ENCODE results near the gene NUDT1.

Gene NUDT1

DNA sequence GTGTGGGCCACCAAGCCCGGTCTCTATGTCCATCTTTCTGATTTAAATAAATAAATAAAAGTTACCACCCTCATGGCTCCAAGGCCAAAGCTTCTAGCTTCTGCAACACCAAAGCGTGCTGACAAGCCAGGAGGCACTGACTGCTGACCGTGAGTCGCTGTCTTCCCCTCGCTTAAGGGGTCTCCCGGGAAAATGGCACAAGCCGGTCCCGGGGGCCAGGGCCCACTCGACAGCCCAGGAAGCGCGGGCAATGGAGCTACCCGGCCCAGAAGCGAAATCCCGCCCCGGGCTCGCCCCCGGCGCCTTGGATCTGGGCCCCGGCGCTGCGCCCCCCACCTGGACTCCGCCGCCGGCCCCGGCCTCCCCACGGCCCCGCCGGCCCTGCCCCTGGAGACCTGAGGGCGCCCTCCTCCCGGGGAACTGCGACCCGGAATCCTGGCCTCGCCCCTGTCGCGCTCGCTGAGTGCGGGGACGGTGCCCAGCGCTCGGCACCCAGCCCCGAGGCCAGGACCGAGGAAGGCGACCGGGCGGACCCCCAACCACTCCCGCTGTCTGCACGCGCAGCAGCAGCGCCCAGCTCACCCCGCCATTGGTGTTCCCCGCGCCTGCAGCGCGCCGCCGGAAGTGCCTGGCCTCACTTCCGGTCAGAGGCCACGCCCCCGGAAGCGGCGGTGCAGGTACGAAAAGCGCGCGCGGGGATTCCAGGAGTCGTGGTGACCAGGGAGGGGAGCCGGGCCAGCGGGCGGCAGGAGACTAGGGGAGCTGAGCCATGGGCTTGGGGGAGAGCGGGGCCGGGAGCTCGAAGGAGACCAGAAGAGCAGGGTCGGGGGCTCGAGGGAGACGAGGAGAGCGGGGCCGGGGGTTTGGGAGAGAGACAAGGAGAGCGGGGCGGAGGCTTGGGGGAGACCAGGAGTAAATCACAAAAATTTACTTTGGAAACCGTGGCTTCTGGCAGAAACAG is at the start of gene NUDT1, which contains the start of gene MRM2 (continued):
- TF ChIP-seq INSM2 (tag by site-specific recombination; IDR thresholded peaks at IDR 0.05) (peak; percentile 65; the same call in 1 of the 2 replicates), PATZ1 (tag by site-specific recombination; IDR thresholded peaks at IDR 0.05) (peak; percentile 52)

GRCh38 chr7:2192831-2193534 is 49.0 kb upstream of the NUDT1 start:
- CTCF ChIA-PET: interaction anchor here (0.6 kb wide), 1 partner anchor 347 kb away, joined by 3 read pairs; no protein-coding TSS in a partner anchor
- Histone ChIP-seq H3K36me3 (ENCODE audit: control insufficient read depth in 2 of 2, insufficient read depth in 1 of 2, low read length in 2 of 2) (peaks cover 0 to 46% of the 10 kb centered on the region in 2 experiments; a peak in 2 of 3 replicates), H3K9me3 (ENCODE audit: control insufficient read depth, insufficient read depth, low read depth, low read length) (no peaks in the 10 kb centered on the region)

More at GRCh38 chr7:2192831-2193534, 49.0 kb upstream of the NUDT1 start:
- POLR2A ChIA-PET: no interaction called here
- no peak for TF ChIP-seq ZNF26 (tag by site-specific recombination; IDR thresholded peaks at IDR 0.05)
- TF ChIP-seq, protein P1, sequence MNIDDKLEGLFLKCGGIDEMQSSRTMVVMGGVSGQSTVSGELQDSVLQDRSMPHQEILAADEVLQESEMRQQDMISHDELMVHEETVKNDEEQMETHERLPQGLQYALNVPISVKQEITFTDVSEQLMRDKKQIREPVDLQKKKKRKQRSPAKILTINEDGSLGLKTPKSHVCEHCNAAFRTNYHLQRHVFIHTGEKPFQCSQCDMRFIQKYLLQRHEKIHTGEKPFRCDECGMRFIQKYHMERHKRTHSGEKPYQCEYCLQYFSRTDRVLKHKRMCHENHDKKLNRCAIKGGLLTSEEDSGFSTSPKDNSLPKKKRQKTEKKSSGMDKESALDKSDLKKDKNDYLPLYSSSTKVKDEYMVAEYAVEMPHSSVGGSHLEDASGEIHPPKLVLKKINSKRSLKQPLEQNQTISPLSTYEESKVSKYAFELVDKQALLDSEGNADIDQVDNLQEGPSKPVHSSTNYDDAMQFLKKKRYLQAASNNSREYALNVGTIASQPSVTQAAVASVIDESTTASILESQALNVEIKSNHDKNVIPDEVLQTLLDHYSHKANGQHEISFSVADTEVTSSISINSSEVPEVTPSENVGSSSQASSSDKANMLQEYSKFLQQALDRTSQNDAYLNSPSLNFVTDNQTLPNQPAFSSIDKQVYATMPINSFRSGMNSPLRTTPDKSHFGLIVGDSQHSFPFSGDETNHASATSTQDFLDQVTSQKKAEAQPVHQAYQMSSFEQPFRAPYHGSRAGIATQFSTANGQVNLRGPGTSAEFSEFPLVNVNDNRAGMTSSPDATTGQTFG (tag by site-specific recombination; IDR thresholded peaks at IDR 0.05; ENCODE audit: borderline replicate concordance): no peak
- no peak for TF ChIP-seq ZFP3 (tag by site-specific recombination; IDR thresholded peaks at IDR 0.05; ENCODE audit: low read depth)
- TF ChIP-seq, protein P2, sequence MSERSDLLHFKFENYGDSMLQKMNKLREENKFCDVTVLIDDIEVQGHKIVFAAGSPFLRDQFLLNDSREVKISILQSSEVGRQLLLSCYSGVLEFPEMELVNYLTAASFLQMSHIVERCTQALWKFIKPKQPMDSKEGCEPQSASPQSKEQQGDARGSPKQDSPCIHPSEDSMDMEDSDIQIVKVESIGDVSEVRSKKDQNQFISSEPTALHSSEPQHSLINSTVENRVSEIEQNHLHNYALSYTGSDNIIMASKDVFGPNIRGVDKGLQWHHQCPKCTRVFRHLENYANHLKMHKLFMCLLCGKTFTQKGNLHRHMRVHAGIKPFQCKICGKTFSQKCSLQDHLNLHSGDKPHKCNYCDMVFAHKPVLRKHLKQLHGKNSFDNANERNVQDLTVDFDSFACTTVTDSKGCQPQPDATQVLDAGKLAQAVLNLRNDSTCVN (tag by site-specific recombination; optimal IDR thresholded peaks at IDR 0.05): no peak
- no peak for TF ChIP-seq ZNF561 (tag by site-specific recombination; IDR thresholded peaks at IDR 0.05; ENCODE audit: borderline replicate concordance)
- TF ChIP-seq MEIS1 (CRISPR knock-in tag; IDR thresholded peaks at IDR 0.05; ENCODE audit: borderline replicate concordance): no peak
- no peak for TF ChIP-seq MYNN (tag by site-specific recombination; IDR thresholded peaks at IDR 0.05; ENCODE audit: borderline replicate concordance)
- TF ChIP-seq ZNF37A (tag by site-specific recombination; IDR thresholded peaks at IDR 0.05): no peak
- no peak for TF ChIP-seq SETDB1 (IDR thresholded peaks at IDR 0.05; ENCODE audit: insufficient read length, low read length)
- TF ChIP-seq ZNF248 (tag by site-specific recombination; IDR thresholded peaks at IDR 0.05): no peak
- no peak for TF ChIP-seq ZNF510 (tag by site-specific recombination; IDR thresholded peaks at IDR 0.05; ENCODE audit: insufficient replicate concordance)
- TF ChIP-seq REPIN1 (tag by site-specific recombination; IDR thresholded peaks at IDR 0.05; ENCODE audit: low read depth): no peak
- TF ChIP-seq, protein P3, sequence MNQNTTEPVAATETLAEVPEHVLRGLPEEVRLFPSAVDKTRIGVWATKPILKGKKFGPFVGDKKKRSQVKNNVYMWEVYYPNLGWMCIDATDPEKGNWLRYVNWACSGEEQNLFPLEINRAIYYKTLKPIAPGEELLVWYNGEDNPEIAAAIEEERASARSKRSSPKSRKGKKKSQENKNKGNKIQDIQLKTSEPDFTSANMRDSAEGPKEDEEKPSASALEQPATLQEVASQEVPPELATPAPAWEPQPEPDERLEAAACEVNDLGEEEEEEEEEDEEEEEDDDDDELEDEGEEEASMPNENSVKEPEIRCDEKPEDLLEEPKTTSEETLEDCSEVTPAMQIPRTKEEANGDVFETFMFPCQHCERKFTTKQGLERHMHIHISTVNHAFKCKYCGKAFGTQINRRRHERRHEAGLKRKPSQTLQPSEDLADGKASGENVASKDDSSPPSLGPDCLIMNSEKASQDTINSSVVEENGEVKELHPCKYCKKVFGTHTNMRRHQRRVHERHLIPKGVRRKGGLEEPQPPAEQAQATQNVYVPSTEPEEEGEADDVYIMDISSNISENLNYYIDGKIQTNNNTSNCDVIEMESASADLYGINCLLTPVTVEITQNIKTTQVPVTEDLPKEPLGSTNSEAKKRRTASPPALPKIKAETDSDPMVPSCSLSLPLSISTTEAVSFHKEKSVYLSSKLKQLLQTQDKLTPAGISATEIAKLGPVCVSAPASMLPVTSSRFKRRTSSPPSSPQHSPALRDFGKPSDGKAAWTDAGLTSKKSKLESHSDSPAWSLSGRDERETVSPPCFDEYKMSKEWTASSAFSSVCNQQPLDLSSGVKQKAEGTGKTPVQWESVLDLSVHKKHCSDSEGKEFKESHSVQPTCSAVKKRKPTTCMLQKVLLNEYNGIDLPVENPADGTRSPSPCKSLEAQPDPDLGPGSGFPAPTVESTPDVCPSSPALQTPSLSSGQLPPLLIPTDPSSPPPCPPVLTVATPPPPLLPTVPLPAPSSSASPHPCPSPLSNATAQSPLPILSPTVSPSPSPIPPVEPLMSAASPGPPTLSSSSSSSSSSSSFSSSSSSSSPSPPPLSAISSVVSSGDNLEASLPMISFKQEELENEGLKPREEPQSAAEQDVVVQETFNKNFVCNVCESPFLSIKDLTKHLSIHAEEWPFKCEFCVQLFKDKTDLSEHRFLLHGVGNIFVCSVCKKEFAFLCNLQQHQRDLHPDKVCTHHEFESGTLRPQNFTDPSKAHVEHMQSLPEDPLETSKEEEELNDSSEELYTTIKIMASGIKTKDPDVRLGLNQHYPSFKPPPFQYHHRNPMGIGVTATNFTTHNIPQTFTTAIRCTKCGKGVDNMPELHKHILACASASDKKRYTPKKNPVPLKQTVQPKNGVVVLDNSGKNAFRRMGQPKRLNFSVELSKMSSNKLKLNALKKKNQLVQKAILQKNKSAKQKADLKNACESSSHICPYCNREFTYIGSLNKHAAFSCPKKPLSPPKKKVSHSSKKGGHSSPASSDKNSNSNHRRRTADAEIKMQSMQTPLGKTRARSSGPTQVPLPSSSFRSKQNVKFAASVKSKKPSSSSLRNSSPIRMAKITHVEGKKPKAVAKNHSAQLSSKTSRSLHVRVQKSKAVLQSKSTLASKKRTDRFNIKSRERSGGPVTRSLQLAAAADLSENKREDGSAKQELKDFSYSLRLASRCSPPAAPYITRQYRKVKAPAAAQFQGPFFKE (tag by site-specific recombination; IDR thresholded peaks at IDR 0.05; ENCODE audit: borderline replicate concordance): no peak
- no peak for TF ChIP-seq ZNF571 (tag by site-specific recombination; IDR thresholded peaks at IDR 0.05)
- TF ChIP-seq ZNF785 (tag by site-specific recombination; IDR thresholded peaks at IDR 0.05): no peak
- no peak for TF ChIP-seq ZNF114 (tag by site-specific recombination; IDR thresholded peaks at IDR 0.05)
- Histone ChIP-seq H3K4me3 (ENCODE audit: low read depth, low read length) (no peak overlapping the region), H3K4me1 (ENCODE audit: control insufficient read depth, insufficient read depth, low read length) (no peaks in the 10 kb centered on the region), H3K27ac (ENCODE audit: extremely low read depth, low read depth, low read length) (no peak overlapping the region)

Data from HEK293 (cell line).